Type B pancreatic cell (in vitro differentiated cells): ENCODE results near the gene UNC13B. TPM values are rescaled to one million over a fixed set of nuclear protein-coding genes. Genes with fewer than 3 reads are reported as not detected.

Source experiments
- DNase-seq: peaks from one replicate; pipeline ENCODE4 v3.0.0; 2021; ENCODE audit warnings: mixed read lengths; ENCODE audit not compliant: unreplicated experiment; ENCODE audit errors: extremely low spot score
- H3K27ac Mint-ChIP-seq: 2 replicates; pipeline ENCODE4 v1.8.0; 2021; ENCODE audit warnings: mild to moderate bottlenecking, mixed read lengths
- H3K27me3 Mint-ChIP-seq: 2 replicates; pipeline ENCODE4 v1.8.0; 2021; ENCODE audit warnings: mixed read lengths
- H3K36me3 Mint-ChIP-seq: 2 replicates; pipeline ENCODE4 v1.8.0; 2021; ENCODE audit warnings: mixed read lengths
- H3K4me1 Mint-ChIP-seq: one replicate; pipeline ENCODE4 v1.8.0; 2021; ENCODE audit warnings: mixed read lengths; ENCODE audit not compliant: unreplicated experiment
- H3K4me3 Mint-ChIP-seq: 2 replicates; pipeline ENCODE4 v1.8.0; 2021; ENCODE audit warnings: mild to moderate bottlenecking, mixed read lengths
- H3K9me3 Mint-ChIP-seq: 2 replicates; pipeline ENCODE4 v1.8.0; 2021; ENCODE audit warnings: mixed read lengths
- total RNA-seq: library from RNA; stranded (reverse); gene quantifications from 2 replicates; pipeline ENCODE4 v1.2.1, GENCODE V29; 2021; ENCODE audit warnings: low replicate concordance
- TF ChIP-seq, protein P1 (sequence below): fragments of 200-600 bp; sonication (generic); conservative IDR thresholded peaks from 2 replicates; pipeline ENCODE4 v1.5.0; 2021; ENCODE audit warnings: antibody characterized with exemption, mild to moderate bottlenecking

UNC13B gene
- total RNA-seq, 1 donor from 2014 or later, result 48.9 TPM

DNA sequence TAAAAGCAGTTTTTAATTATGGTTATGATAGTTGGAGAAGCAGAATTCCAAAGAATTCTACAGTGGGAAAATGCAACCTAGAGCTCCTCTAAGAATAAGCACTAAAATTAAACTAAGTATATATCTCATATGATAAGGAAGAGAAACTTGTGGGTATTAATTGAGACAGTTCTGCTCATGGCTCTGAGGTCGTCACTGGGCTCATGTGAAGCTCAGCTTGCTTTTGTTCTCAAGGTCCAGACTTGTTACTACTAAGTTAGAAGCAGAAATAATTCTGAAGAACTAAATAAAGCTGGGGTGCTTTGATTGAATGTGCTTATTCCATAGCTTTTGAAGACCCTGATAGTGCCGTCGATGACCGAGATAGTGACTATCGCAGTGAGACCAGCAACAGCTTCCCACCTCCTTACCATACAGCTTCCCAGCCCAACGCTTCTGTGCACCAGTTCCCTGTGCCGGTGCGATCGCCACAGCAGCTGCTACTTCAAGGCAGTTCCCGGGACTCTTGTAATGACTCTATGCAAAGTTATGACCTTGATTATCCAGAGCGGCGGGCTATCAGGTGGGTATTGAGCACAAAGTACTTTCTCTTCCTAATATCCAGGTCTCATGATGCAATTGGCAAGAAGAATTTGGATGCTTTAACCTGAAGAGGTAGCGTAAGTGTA is 133.7 kb downstream of the UNC13B start:
- Mint-ChIP-seq H3K4me3 (no peak overlapping the region), H3K27ac (no peak overlapping the region), H3K9me3 (no peaks in the 10 kb centered on the region), H3K27me3 (no peaks in the 10 kb centered on the region), H3K4me1 (peaks cover 9% of the 10 kb centered on the region), H3K36me3 (peaks cover 12% of the 10 kb centered on the region)
- no peak for DNase-seq
- TF ChIP-seq, protein P1, sequence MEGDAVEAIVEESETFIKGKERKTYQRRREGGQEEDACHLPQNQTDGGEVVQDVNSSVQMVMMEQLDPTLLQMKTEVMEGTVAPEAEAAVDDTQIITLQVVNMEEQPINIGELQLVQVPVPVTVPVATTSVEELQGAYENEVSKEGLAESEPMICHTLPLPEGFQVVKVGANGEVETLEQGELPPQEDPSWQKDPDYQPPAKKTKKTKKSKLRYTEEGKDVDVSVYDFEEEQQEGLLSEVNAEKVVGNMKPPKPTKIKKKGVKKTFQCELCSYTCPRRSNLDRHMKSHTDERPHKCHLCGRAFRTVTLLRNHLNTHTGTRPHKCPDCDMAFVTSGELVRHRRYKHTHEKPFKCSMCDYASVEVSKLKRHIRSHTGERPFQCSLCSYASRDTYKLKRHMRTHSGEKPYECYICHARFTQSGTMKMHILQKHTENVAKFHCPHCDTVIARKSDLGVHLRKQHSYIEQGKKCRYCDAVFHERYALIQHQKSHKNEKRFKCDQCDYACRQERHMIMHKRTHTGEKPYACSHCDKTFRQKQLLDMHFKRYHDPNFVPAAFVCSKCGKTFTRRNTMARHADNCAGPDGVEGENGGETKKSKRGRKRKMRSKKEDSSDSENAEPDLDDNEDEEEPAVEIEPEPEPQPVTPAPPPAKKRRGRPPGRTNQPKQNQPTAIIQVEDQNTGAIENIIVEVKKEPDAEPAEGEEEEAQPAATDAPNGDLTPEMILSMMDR, result no peak

DNA sequence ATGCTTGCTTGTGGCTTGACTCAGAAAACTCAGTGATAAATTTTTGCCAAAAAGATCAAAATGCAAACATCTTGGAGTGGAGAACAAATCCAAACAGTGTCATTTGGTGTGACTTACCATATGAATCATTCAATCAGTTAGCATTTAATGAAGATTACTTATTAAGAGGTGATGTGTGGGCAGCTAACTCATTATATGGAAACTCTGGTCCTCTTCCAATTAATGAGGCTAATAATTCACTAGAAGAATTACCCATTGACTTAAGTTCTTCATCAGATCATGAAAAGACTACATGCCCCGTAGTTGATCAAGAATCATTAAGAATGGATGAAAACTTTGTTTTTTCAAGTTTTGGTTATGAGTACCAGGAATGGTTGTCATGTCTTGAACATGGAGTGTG is 141.8 kb downstream of the UNC13B start:
- H3K27me3 Mint-ChIP-seq, result no peaks in the 10 kb centered on the region
- H3K4me1 Mint-ChIP-seq, result no peaks in the 10 kb centered on the region
- peaks cover 14% of the 10 kb centered on the region for H3K36me3 Mint-ChIP-seq
- no peaks in the 10 kb centered on the region for H3K9me3 Mint-ChIP-seq
- TF ChIP-seq, protein P1, result no peak
- no peak overlapping the region for H3K27ac Mint-ChIP-seq
- no peak for DNase-seq
- no peak overlapping the region for H3K4me3 Mint-ChIP-seq

DNA sequence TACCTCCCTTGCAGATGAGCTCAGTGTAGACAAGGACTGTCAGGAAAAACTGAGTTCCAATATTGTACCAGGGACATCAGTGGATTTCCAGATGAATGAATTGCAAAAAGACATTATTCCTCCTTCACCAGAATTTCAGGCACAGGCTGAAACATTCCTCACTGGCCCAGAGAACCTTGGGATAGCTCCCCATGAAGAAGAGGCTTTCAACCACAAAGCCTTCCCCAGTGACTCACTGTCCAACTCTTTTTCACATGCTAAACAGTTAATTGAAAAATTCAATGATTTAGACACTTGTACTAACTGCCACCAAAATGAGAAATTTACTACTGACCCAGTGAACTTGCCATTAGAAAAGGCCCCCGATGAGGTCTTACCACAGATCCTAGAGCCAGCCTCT is 144.5 kb downstream of the UNC13B start:
- Mint-ChIP-seq H3K27ac (no peak overlapping the region), H3K4me3 (no peak overlapping the region), H3K36me3 (peaks cover 8% of the 10 kb centered on the region), H3K27me3 (no peaks in the 10 kb centered on the region), H3K4me1 (no peaks in the 10 kb centered on the region), H3K9me3 (no peaks in the 10 kb centered on the region)
- TF ChIP-seq, protein P1, result no peak
- no peak for DNase-seq

DNA sequence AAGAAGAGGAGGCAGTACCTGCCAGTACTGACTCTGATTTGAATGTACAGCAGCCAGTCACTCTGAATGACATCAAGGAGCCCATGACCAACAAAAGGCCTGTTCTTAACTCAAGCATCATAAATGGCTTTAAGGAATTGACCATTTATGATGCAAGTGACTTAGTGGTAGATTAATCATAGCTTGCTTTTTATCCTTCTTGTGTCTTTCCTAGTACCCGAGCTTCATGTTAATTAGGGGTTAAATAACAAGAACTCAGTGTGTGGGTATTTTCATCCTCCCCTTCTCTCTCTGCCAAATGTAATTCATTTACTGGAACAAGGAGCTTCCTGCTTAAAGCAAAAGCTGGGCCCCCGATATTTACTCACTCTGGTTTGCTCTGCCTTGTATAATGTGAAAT is 146.5 kb downstream of the UNC13B start:
- TF ChIP-seq, protein P1, result no peak
- H3K9me3 Mint-ChIP-seq, result no peaks in the 10 kb centered on the region
- no peaks in the 10 kb centered on the region for H3K4me1 Mint-ChIP-seq
- no peak overlapping the region for H3K27ac Mint-ChIP-seq
- peaks cover 8% of the 10 kb centered on the region for H3K36me3 Mint-ChIP-seq
- H3K4me3 Mint-ChIP-seq, result no peak overlapping the region
- no peaks in the 10 kb centered on the region for H3K27me3 Mint-ChIP-seq
- no peak for DNase-seq

DNA sequence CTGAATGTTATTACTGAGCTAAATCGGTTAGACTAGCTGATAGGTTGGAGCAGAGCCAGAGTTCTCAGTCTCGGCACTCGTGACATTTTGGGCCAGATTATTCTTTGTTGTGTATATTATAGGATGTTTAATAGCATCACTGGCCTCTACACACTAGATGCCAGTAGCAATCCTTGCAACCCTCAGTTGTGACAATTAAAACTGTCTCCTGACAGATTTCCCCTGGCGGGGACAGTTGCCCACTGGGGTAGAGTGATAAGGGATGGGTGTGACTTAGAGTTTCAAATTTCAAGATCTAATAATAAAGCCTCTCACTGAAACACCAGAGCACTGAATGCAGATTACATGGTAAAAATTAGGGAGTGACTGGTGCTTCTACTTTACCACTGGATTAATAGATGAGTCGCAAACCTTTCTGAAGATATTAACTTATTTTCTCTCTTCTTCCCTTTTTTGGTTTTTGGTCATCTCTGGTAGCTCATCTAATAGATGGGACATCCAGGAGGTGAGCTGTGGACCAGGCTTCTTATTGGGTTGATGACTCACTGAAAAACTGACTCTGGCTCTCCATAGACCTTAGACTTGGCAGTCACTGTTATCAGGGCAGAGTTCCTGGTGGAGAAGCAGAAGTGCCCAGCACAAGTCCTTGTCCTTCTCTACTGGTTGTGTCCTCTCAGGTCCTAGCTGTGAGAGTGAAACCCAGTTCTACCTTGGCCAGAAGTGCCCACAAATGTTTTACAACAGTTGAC is 150.3 kb downstream of the UNC13B start:
- Mint-ChIP-seq H3K36me3 (peaks cover 4% of the 10 kb centered on the region), H3K4me1 (no peaks in the 10 kb centered on the region), H3K4me3 (no peak overlapping the region), H3K9me3 (no peaks in the 10 kb centered on the region), H3K27ac (no peak overlapping the region), H3K27me3 (no peaks in the 10 kb centered on the region)
- TF ChIP-seq, protein P1, result no peak
- no peak for DNase-seq
